ENCODE data around the gene UGT2B7. TPM values are rescaled to one million over a fixed set of nuclear protein-coding genes. Genes with fewer than 3 reads are reported as not detected.

The UGT2B7 gene
- total RNA-seq, 2 experiments from 2014 or later, result not detected

- H4K20me1 ChIP-seq (ENCODE audit: insufficient read depth, low read length), result no peaks in the 10 kb centered on the region
- no peak overlapping the region for H3K4me2 ChIP-seq (ENCODE audit: low read length)
- no TSS peak for BruUV-seq (replicated peaks)
- no peaks in the 10 kb centered on the region for H3K79me2 ChIP-seq (ENCODE audit: insufficient read depth, low read depth, low read length)
- H3K9me2 ChIP-seq (ENCODE audit: insufficient read depth, low read length), result no peaks in the 10 kb centered on the region
- ChIA-PET POLR2A (interaction anchor here (0.6 kb wide), 1 partner anchor 47 kb away, joined by 3 read pairs; no protein-coding TSS in a partner anchor), CTCF (ENCODE audit: unreplicated experiment) (no interaction called here)
- no peaks in the 10 kb centered on the region for H3K4me1 ChIP-seq (ENCODE audit: insufficient read depth, low read length, poor library complexity, severe bottlenecking)
- intact Hi-C loops (cut with micrococcal nuclease; ENCODE audit: unreplicated experiment), result no loop called here
- H3K9me3 ChIP-seq (ENCODE audit: low read length), result no peaks in the 10 kb centered on the region
- H2AFZ ChIP-seq (ENCODE audit: low read length), result no peak overlapping the region
- H3K36me3 ChIP-seq (ENCODE audit: insufficient read depth, low read length), result no peaks in the 10 kb centered on the region
- peak; percentile 0 for DNase-seq (ENCODE audit: low spot score)
- no peak overlapping the region for H3K4me3 ChIP-seq (ENCODE audit: low read depth, low read length, poor library complexity, severe bottlenecking)
- H3K27ac ChIP-seq (ENCODE audit: low read depth, low read length, poor library complexity, severe bottlenecking), result no peak overlapping the region
- TF ChIP-seq EZH2phosphoT487 (IDR thresholded peaks at IDR 0.05; ENCODE audit: borderline replicate concordance, low read depth, low read length) (no peak), CTCF (conservative IDR thresholded peaks at IDR 0.05; ENCODE audit: low read length) (no peak)
Observed at GRCh38 chr4:69060651-69061308, 35.5 kb upstream of the UGT2B7 start.

DNA sequence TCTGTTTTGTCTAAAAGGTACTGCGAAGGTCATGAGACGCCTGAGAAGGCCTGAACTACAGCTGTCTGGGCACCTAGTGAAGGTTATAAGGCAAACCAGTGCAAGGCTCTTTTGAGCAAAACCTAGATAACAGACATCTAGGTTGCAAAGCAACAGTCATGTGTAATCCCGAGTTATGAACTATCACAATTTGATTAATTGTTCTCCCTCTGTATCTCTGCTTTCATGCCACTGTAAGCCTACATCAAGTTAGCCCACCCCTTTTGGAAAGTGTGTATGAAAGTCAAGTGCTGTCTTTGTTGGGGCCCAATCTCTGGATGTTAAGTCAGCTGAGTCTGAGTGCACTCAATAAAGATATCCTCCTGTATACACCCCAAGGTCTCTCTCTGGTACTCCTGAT lies 31.9 kb upstream of the UGT2B7 start:
- no peak overlapping the region for H3K4me3 ChIP-seq (ENCODE audit: low read depth, low read length, poor library complexity, severe bottlenecking)
- CTCF ChIA-PET (ENCODE audit: unreplicated experiment), result no interaction called here

More for the DNA sequence above, 31.9 kb upstream of the UGT2B7 start:
- POLR2A ChIA-PET, result interaction anchor here (0.6 to 0.7 kb wide), 2 partner anchors 13 to 446 kb away, joined by 3 read pairs; no protein-coding TSS in a partner anchor
- H4K20me1 ChIP-seq (ENCODE audit: insufficient read depth, low read length), result no peaks in the 10 kb centered on the region
- H3K4me1 ChIP-seq (ENCODE audit: insufficient read depth, low read length, poor library complexity, severe bottlenecking), result no peaks in the 10 kb centered on the region
- H2AFZ ChIP-seq (ENCODE audit: low read length), result no peak overlapping the region
- H3K9me3 ChIP-seq (ENCODE audit: low read length), result no peaks in the 10 kb centered on the region
- DNase-seq (ENCODE audit: low spot score), result no peak
- TF ChIP-seq EZH2phosphoT487 (IDR thresholded peaks at IDR 0.05; ENCODE audit: borderline replicate concordance, low read depth, low read length) (no peak), CTCF (conservative IDR thresholded peaks at IDR 0.05; ENCODE audit: low read length) (no peak)
- H3K27ac ChIP-seq (ENCODE audit: low read depth, low read length, poor library complexity, severe bottlenecking), result no peak overlapping the region
- no TSS peak for BruUV-seq (replicated peaks)
- intact Hi-C loops (cut with micrococcal nuclease; ENCODE audit: unreplicated experiment), result no loop called here
- H3K9me2 ChIP-seq (ENCODE audit: insufficient read depth, low read length), result no peaks in the 10 kb centered on the region
- no peaks in the 10 kb centered on the region for H3K36me3 ChIP-seq (ENCODE audit: insufficient read depth, low read length)
- no peak overlapping the region for H3K4me2 ChIP-seq (ENCODE audit: low read length)
- no peaks in the 10 kb centered on the region for H3K79me2 ChIP-seq (ENCODE audit: insufficient read depth, low read depth, low read length)

Measured in OCI-LY7 (cell line).